ENCODE results near the gene AAR2. TPM values are rescaled to one million over a fixed set of nuclear protein-coding genes. Genes with fewer than 3 reads are reported as not detected.

AAR2 gene
- total RNA-seq, 3 donors from 2014 or later (not counting 1 experiment from before 2014, with no cell fraction given), result 22.6 to 26.5 (median 25.6) TPM

DNA sequence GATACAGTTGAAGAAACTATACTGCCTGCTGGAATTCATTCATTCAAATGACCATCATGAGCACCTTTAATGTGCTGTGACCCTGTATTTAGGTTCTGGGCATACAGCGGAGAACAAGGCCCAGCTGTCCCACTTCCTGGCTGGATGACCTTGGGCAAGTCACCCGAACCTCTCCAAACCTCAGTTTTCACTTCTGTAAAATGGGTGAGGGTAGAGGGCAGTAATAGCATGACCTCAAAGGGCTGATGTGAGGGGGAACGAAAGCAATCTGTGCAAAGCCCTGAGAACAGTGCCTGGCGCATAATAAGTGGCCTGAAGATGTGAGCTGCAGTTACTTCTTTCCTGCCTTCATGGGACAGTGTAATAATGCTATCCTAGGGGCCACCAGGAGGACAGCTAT lies 20.5 kb upstream of the AAR2 start:
- no peaks in the 10 kb centered on the region for H3K36me3 ChIP-seq (ENCODE audit: control insufficient read depth, insufficient read depth, low read length)
- WGBS (ENCODE audit: insufficient coverage), result 84% methylated on average over 4 of the region's 4 CpGs
- H3K27me3 ChIP-seq (ENCODE audit: control insufficient read depth, insufficient read depth, low read length), result no peaks in the 10 kb centered on the region
- no peak overlapping the region for H3K4me3 ChIP-seq (ENCODE audit: low read length)
- H3K9me3 Mint-ChIP-seq, result no peaks in the 10 kb centered on the region
- no peak overlapping the region for H3K27ac Mint-ChIP-seq
- H3K4me1 Mint-ChIP-seq, result peaks cover 4 to 9% of the 10 kb centered on the region in 2 donors
- H3K4me1 ChIP-seq (ENCODE audit: control insufficient read depth, insufficient read depth, low read length), result no peaks in the 10 kb centered on the region
- no peaks in the 10 kb centered on the region for H3K36me3 Mint-ChIP-seq
- no peak for ATAC-seq
- H3K27me3 Mint-ChIP-seq (ENCODE audit: low read depth in 2 of 2), result peaks cover 0 to 9% of the 10 kb centered on the region in 2 donors
- H3K27ac ChIP-seq (ENCODE audit: low read length), result no peak overlapping the region
- TF ChIP-seq, protein P1, sequence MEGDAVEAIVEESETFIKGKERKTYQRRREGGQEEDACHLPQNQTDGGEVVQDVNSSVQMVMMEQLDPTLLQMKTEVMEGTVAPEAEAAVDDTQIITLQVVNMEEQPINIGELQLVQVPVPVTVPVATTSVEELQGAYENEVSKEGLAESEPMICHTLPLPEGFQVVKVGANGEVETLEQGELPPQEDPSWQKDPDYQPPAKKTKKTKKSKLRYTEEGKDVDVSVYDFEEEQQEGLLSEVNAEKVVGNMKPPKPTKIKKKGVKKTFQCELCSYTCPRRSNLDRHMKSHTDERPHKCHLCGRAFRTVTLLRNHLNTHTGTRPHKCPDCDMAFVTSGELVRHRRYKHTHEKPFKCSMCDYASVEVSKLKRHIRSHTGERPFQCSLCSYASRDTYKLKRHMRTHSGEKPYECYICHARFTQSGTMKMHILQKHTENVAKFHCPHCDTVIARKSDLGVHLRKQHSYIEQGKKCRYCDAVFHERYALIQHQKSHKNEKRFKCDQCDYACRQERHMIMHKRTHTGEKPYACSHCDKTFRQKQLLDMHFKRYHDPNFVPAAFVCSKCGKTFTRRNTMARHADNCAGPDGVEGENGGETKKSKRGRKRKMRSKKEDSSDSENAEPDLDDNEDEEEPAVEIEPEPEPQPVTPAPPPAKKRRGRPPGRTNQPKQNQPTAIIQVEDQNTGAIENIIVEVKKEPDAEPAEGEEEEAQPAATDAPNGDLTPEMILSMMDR (IDR thresholded peaks at IDR 0.05), result no peak
- intact Hi-C loops (cut with micrococcal nuclease), result no loop called here
- H3K4me3 Mint-ChIP-seq, result no peak overlapping the region
- H3K9me3 ChIP-seq (ENCODE audit: control insufficient read depth, insufficient read depth, low read length), result no peaks in the 10 kb centered on the region
- DNase-seq, result no peak

DNA sequence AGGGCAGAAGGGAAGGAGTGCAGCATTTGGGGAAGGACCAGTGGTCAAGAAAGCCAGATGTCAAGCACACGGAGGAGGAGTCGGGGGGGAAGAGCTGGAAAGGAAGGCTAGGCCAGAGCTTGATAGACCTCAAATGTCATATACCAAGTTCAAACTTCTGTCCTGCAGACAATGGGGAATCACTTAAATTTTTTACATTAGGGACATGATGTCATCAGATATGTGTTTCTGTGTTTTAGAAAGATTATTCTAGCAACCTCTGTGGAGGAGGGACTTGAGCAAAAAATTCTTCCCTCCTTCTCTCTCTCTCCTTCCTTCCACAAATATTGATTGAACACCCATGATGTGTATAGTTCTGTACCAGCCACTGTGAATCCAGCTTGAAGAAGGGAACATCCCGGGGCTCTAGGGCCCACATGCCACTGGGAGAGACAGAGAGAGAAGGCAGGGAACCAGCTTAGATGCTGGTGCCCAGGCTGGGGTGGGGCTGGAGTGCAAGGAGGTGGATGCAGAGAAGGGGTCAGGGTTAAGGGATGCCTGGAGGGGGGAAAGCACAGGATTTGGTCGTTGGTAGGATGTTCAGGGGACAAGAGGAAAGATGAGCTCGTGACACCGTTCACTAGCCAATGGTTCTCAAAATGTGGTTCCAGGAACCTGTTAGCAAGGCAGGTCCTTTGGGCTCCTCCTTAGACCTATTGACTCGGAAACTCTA lies 19.8 kb upstream of the AAR2 start:
- Mint-ChIP-seq H3K27me3 (ENCODE audit: low read depth in 2 of 2) (peaks cover 0 to 9% of the 10 kb centered on the region in 2 donors), H3K4me1 (peaks cover 4 to 9% of the 10 kb centered on the region in 2 donors), H3K27ac (no peak overlapping the region), H3K9me3 (no peaks in the 10 kb centered on the region), H3K4me3 (no peak overlapping the region), H3K36me3 (no peaks in the 10 kb centered on the region)
- ATAC-seq, result no peak
- Histone ChIP-seq H3K36me3 (ENCODE audit: control insufficient read depth, insufficient read depth, low read length) (no peaks in the 10 kb centered on the region), H3K27me3 (ENCODE audit: control insufficient read depth, insufficient read depth, low read length) (no peaks in the 10 kb centered on the region), H3K27ac (ENCODE audit: low read length) (no peak overlapping the region), H3K4me3 (ENCODE audit: low read length) (no peak overlapping the region), H3K9me3 (ENCODE audit: control insufficient read depth, insufficient read depth, low read length) (no peaks in the 10 kb centered on the region), H3K4me1 (ENCODE audit: control insufficient read depth, insufficient read depth, low read length) (no peaks in the 10 kb centered on the region)
- DNase-seq, result no peak
- intact Hi-C loops (cut with micrococcal nuclease), result no loop called here
- TF ChIP-seq, protein P1 (IDR thresholded peaks at IDR 0.05), result no peak
- WGBS (ENCODE audit: insufficient coverage), result 81% methylated on average over 7 of the region's 7 CpGs

DNA sequence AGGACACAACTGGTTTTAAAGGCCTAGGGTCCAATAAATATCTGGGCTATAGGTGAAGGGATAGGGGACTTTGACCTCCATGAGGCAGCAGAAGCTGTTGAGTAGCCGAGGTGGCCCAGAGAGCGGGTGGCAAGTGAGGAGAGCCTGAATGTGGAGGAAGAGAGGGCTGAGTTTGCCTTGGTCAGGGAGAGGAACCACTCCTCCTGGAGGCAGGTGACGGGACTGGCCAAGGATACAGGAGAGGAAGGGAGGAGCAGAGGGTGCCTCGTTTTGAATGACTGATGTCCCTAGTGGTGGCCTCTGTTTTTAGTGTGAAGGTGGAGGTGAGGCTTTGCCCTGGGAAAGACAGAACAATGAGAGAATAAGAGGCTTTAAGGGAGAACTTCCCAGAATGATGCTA lies 19.1 kb upstream of the AAR2 start:
- Mint-ChIP-seq H3K27ac (no peak overlapping the region), H3K27me3 (ENCODE audit: low read depth in 2 of 2) (peaks cover 0 to 9% of the 10 kb centered on the region in 2 donors), H3K4me3 (no peak overlapping the region), H3K9me3 (no peaks in the 10 kb centered on the region), H3K36me3 (no peaks in the 10 kb centered on the region), H3K4me1 (peaks cover 4 to 9% of the 10 kb centered on the region in 2 donors)
- H3K9me3 ChIP-seq (ENCODE audit: control insufficient read depth, insufficient read depth, low read length), result no peaks in the 10 kb centered on the region
- no peaks in the 10 kb centered on the region for H3K27me3 ChIP-seq (ENCODE audit: control insufficient read depth, insufficient read depth, low read length)
- H3K36me3 ChIP-seq (ENCODE audit: control insufficient read depth, insufficient read depth, low read length), result no peaks in the 10 kb centered on the region
- intact Hi-C loops (cut with micrococcal nuclease), result no loop called here
- WGBS (ENCODE audit: insufficient coverage), result 69% methylated on average over 4 of the region's 4 CpGs
- H3K27ac ChIP-seq (ENCODE audit: low read length), result no peak overlapping the region
- H3K4me3 ChIP-seq (ENCODE audit: low read length), result no peak overlapping the region
- DNase-seq (no peak), ATAC-seq (no peak)
- TF ChIP-seq, protein P1 (IDR thresholded peaks at IDR 0.05), result no peak
- no peaks in the 10 kb centered on the region for H3K4me1 ChIP-seq (ENCODE audit: control insufficient read depth, insufficient read depth, low read length)

Data from natural killer cell (primary cell).